DND-41 (cell line): ENCODE results near the gene TSHR.

ENCODE experiments used
- ATAC-seq: fragments of 200-7000 bp; cut with Tn5 transposase; 3 replicates; pipeline ENCODE4 v1.9.1; 2021; ENCODE audit warnings: low read depth; ENCODE audit not compliant: insufficient read depth
- DNase-seq: peaks from one replicate; pipeline ENCODE4 v3.0.0-alpha.2; 2020
- H2AFZ ChIP-seq: 2 replicates; pipeline ENCODE4 v1.6.0; 2012; ENCODE audit warnings: low read depth, low read length
- H3K27ac ChIP-seq: 2 replicates; pipeline ENCODE4 v1.5.1; 2012; ENCODE audit warnings: low read length, inconsistent platforms
- H3K27me3 ChIP-seq: fragments of 200-600 bp; sonication (generic); 2 replicates; pipeline ENCODE4 v1.6.0; 2012; ENCODE audit warnings: low read length, mild to moderate bottlenecking, inconsistent platforms; ENCODE audit not compliant: insufficient read depth, poor library complexity
- H3K36me3 ChIP-seq: 2 replicates; pipeline ENCODE4 v1.5.1; 2012; ENCODE audit warnings: low read length, inconsistent platforms; ENCODE audit not compliant: insufficient read depth
- H3K4me1 ChIP-seq: 2 replicates; pipeline ENCODE4 v1.5.1; 2012; ENCODE audit warnings: mild to moderate bottlenecking, low read length; ENCODE audit not compliant: insufficient read depth
- H3K4me2 ChIP-seq: 2 replicates; pipeline ENCODE4 v1.6.0; 2012; ENCODE audit warnings: mild to moderate bottlenecking, moderate library complexity, low read length, inconsistent platforms; ENCODE audit not compliant: insufficient read depth
- H3K4me3 ChIP-seq, 2 experiments: fragments of 200-600 bp in 1 of 2; shearing (Covaris generic) in 1 of 2; 2 replicates each; pipeline ENCODE4 v1.5.1; 2012 to 2016; ENCODE audit warnings: inconsistent platforms in 2 of 2, low read length in 2 of 2, mild to moderate bottlenecking in 2 of 2, low read depth in 1 of 2, moderate library complexity in 1 of 2
- H3K79me2 ChIP-seq: 2 replicates; pipeline ENCODE4 v1.6.0; 2012; ENCODE audit warnings: low read length, inconsistent platforms; ENCODE audit not compliant: insufficient read depth
- H3K9ac ChIP-seq: 2 replicates; pipeline ENCODE4 v1.6.0; 2012; ENCODE audit warnings: low read depth, mild to moderate bottlenecking, inconsistent platforms, low read length, moderate library complexity
- H3K9me3 ChIP-seq: 2 replicates; pipeline ENCODE4 v1.5.1; 2012; ENCODE audit warnings: low read length, moderate library complexity, mild to moderate bottlenecking, inconsistent platforms; ENCODE audit not compliant: insufficient read depth, severe bottlenecking
- H4K20me1 ChIP-seq: 2 replicates; pipeline ENCODE4 v1.6.0; 2012; ENCODE audit warnings: low read length; ENCODE audit not compliant: insufficient read depth
- EZH2 ChIP-seq: IDR thresholded peaks from 3 replicates; pipeline ENCODE4 v1.6.1; 2012; ENCODE audit warnings: borderline replicate concordance, low read depth, mild to moderate bottlenecking, moderate library complexity, low read length, inconsistent platforms; ENCODE audit not compliant: severe bottlenecking
- TF ChIP-seq, protein P1 (sequence below): IDR thresholded peaks from 2 replicates; pipeline ENCODE4 v1.5.1; 2012; ENCODE audit warnings: borderline replicate concordance, low read length, moderate library complexity, mild to moderate bottlenecking; ENCODE audit not compliant: poor library complexity, severe bottlenecking; ENCODE audit errors: extremely low read depth

TSHR gene

DNA sequence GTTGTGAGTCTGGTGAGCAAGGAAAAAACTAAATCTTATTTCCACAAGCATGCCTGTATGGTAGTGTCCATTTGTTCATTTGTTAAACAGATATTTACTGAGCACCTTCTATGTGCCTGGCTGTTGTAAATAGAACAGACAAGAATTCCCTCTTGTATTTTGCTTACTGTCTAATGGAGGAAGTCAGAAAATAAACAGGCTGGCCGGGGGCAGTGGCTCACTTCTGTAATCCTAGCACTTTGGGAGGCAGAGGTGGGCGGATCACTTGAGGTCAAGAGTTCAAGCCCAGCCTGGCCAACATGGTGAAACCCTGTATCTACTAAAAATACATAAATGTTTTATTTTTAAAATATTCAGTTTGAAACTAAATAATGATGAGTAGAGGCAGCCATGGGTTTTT is 186.0 kb downstream of the TSHR start:
- TF ChIP-seq EZH2 = no peak
- TF ChIP-seq, protein P1, sequence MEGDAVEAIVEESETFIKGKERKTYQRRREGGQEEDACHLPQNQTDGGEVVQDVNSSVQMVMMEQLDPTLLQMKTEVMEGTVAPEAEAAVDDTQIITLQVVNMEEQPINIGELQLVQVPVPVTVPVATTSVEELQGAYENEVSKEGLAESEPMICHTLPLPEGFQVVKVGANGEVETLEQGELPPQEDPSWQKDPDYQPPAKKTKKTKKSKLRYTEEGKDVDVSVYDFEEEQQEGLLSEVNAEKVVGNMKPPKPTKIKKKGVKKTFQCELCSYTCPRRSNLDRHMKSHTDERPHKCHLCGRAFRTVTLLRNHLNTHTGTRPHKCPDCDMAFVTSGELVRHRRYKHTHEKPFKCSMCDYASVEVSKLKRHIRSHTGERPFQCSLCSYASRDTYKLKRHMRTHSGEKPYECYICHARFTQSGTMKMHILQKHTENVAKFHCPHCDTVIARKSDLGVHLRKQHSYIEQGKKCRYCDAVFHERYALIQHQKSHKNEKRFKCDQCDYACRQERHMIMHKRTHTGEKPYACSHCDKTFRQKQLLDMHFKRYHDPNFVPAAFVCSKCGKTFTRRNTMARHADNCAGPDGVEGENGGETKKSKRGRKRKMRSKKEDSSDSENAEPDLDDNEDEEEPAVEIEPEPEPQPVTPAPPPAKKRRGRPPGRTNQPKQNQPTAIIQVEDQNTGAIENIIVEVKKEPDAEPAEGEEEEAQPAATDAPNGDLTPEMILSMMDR = no peak
- Histone ChIP-seq H4K20me1 (no peaks in the 10 kb centered on the region), H3K4me3 (no peak overlapping the region), H3K79me2 (no peaks in the 10 kb centered on the region), H2AFZ (no peak overlapping the region), H3K36me3 (peaks cover 25% of the 10 kb centered on the region), H3K9me3 (no peaks in the 10 kb centered on the region), H3K4me1 (no peaks in the 10 kb centered on the region; the same call in 1 of the 2 replicates), H3K9ac (no peak overlapping the region), H3K4me2 (no peak overlapping the region), H3K27me3 (no peaks in the 10 kb centered on the region), H3K27ac (no peak overlapping the region)
- no peak for DNase-seq
- ATAC-seq = no peak

- TF ChIP-seq, protein P1 = no peak
- TF ChIP-seq EZH2 = no peak
- Histone ChIP-seq H2AFZ (no peak overlapping the region), H3K4me3 (no peak overlapping the region), H3K4me1 (peaks cover 13% of the 10 kb centered on the region), H3K27ac (no peak overlapping the region), H3K36me3 (peaks cover 25% of the 10 kb centered on the region), H3K9me3 (no peaks in the 10 kb centered on the region), H4K20me1 (no peaks in the 10 kb centered on the region), H3K9ac (no peak overlapping the region), H3K79me2 (no peaks in the 10 kb centered on the region), H3K27me3 (no peaks in the 10 kb centered on the region), H3K4me2 (no peak overlapping the region)
- DNase-seq = no peak
- no peak for ATAC-seq
These were observed 188.4 kb downstream of the TSHR start for GRCh38 chr14:81143793-81144192.

DNA sequence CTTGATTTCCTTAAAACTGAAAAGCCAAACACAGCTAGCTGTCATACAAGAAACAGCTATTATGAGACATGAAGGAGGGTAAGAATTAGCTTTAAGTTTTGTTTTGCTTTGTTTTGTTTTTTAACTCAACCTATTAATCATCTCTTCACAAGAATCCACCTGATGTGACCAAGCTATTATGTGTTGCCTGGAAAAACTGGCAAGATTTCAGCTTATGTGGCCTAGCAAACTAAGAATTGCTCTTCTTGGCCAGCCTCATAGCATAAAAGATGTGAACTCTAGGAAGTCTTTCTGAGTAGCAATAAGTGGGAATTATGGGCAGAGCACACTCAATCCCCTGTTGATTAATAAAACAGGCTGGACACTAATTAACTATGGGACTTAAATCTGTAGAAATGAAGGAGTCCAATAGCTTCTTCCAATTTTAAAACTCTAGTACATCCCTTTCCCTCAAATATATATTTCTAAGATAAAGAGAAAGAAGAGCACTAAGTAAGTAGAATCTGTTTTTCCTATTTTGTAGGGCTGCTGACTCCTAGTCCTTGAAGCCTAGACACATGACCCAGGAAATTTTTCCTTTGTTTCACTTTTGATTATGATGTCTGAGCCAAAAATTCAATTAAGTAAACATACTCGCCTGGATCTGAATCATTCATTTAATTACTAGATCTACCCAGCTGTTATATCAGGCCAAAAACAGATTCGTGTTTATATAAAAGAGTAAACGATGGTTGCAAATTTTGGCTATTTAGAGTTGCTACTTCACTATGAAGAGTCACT is 189.6 kb downstream of the TSHR start:
- Histone ChIP-seq H3K9ac (no peak overlapping the region), H2AFZ (no peak overlapping the region), H3K4me3 (no peak overlapping the region), H3K79me2 (no peaks in the 10 kb centered on the region), H3K9me3 (no peaks in the 10 kb centered on the region), H3K4me2 (no peak overlapping the region), H3K27me3 (no peaks in the 10 kb centered on the region), H3K36me3 (peaks cover 25% of the 10 kb centered on the region), H3K4me1 (peaks cover 13% of the 10 kb centered on the region), H3K27ac (no peak overlapping the region), H4K20me1 (no peaks in the 10 kb centered on the region)
- DNase-seq = no peak
- no peak for ATAC-seq
- TF ChIP-seq EZH2 = no peak
- TF ChIP-seq, protein P1 = no peak
